HG03039 (cell line): ENCODE measurements around the gene CCDC170.
"Not testable (repeated sequence)": the region's sequence is repeated elsewhere in the genome, so short reads cannot be mapped to it uniquely, and the experiment has no call there.

Experiments used
- ATAC-seq: cut with Tn5 transposase; IDR thresholded peaks from one replicate; pipeline ENCODE4 v1.9.1; 2021; ENCODE audit warnings: mild to moderate bottlenecking, moderate library complexity; ENCODE audit not compliant: unreplicated experiment

Gene CCDC170

DNA sequence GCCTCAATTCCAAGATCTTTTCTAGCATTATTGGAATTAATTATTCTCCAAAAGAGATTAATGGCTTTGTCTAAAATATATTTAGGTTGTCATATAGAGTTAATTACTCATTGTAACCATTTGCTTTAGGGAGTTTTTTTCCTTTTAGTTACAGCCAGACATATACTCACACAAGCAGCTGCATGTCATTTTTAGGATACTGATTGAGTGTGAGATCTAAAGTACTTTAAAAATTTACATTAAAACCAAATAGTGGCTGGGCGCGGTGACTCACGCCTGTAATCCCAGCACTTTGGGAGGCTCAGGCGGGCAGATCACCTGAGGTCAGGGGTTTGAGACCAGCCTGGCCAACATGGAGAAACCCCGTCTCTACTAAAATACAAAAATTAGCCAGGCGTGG lies 51.1 kb downstream of the CCDC170 start:
- ATAC-seq = not testable (repeated sequence)

DNA sequence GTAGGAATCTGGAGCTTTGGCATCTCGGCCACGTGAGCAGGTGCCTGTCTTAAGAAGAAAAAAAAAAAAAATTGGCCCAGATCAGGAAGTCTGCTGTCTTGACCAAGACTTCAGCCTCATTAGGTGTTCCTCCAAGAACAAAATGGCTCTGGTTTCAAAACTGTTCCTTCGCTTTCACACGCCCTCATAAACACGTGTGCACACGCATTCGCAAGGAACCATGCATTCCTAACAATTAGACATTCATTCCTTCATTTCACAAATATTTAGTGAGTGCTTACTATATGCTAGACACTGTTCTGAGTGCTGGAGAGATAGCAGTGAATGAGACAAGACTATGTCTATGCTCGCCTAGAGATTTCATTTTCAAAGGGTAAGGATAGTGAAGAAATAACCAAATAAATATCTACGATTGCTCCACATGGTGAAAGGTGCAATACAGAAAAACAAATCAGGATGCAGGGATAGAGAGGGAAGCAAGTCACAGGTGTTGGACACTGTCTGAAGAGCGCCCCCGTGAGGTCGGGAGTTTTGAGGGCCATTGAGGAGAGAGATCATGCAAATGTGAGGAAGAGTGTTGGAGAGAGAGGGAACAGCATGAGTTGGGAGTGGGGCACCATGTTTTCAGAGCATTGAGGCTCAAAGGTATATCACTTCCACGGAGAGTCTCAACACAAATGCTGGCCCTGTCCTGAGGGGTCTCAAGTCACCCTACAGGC lies 53.3 kb downstream of the CCDC170 start:
- ATAC-seq = no peak

- ATAC-seq = no peak
These were observed 54.4 kb downstream of the CCDC170 start for GRCh38 chr6:151548201-151548600.

DNA sequence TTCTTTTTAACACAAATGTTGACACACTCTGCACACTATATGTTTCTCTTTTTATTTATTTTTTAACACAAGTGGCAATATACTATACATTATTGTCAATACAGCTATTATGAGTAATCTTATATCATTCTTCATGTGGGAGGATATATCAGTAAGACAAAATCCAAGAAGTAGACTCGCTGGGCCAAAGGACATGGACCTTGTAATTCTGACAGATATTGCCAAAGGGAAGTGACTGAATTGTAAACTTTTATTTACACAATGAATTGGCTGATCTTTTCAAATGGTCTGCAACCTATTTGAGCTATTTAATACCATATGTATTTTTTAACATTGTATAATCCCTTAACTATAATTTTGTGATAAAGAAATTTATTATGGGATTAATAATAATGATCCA lies 56.0 kb downstream of the CCDC170 start:
- no peak for ATAC-seq

DNA sequence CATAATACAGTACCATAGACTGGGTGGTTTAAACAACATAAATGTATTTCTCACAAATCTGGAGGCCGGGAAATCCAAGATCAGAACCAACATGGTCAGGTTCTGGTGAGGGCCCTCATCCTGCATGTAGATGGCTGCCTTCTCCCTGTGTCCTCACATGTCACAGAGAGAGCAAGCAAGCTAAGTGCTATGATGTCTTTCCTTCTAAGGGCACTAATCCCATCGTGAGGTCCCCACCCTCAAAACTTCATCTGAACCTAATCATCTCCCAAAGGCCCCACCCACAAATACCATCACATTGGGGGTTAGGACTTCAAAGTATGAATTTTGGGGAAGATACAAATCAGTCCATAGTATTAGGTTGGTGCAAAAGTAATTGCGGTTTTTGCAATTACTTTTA lies 56.8 kb downstream of the CCDC170 start:
- ATAC-seq = no peak

DNA sequence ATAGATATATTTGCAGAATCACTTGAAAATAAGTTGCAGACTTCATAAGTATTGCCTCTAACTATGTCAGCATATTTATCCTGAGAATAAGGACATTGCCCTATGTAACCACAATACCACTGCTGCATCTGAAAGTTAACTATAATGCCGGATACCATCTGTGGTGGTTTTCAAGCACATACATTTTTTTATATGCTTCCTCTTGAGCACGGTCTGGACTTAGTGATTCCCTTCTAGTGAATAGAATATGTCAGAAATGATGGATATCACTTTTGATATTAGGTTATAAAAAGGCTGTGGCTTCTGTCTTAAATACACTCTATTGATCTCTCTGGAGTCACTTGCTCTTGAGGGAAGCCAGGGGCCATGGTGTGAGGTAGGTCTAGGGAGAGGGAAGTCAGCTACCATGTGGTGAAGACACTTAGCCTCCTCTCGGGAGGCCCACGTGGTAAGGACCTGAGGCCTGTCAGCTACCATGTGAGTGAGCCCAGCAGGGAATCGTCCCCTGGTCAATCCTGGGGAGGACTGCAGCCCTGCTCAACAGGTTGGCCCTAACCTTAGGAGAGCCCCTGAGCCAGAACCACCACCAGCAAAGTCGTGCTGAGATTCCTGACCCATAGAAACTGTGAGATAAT lies 57.5 kb downstream of the CCDC170 start:
- no peak for ATAC-seq

DNA sequence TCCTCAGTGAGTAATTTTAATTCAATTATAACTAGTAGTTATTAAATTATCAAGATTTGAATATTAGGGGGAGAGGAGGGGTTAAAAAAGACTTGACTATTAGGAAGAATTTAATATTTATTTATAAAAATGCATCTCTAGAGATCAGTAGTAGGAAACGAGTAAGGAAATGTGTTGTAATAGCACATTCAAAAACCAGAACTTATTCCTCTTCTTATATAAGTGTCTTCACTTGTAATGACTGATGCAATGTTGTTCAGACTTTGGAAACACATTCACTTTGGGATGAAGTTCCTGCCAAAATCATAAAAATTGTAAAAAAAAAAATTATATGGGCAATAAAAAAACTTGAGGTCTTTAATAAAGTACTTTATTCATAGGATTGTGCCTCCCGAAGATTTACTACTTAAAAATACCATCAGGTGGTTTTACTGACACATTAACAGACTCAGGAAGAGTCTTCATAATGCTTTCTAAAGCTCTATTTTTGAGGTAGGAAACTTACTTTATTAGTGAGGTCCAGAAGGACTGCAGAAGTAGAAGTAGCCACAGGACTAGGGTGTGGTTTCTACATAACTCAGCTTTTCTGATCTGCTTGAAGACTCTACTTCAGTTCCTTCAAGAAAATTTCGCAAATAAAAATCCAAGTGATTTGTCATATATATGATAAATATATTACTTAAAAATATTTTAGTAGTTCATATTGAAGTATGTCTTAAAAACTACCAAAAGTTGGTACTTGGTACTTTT lies 59.8 kb downstream of the CCDC170 start:
- no peak for ATAC-seq

- ATAC-seq = no peak
These were observed 67.4 kb downstream of the CCDC170 start for GRCh38 chr6:151561238-151561637.

DNA sequence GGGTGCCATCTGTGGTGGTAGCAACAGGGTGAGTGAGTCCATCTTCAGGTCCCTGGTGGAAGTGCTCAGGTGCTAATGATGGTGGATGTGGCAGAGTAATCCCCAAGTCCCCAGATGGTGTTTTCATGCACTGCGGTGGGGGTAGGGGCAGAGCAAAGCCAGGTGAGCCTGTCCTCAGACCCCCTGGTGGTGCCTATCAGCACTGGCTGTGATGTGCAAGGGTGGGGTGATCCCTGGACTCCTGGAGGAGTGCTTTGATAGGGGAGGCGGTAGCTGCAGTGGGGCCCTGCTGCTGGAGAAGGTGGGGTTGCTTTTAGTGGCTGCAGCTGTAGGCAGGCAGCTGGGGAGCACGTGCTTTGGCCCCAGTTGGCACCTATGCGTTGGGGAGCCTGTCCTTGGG lies 70.8 kb downstream of the CCDC170 start:
- no peak for ATAC-seq

GRCh38 chr6:151565940-151566339 lies 72.1 kb downstream of the CCDC170 start:
- no peak for ATAC-seq

DNA sequence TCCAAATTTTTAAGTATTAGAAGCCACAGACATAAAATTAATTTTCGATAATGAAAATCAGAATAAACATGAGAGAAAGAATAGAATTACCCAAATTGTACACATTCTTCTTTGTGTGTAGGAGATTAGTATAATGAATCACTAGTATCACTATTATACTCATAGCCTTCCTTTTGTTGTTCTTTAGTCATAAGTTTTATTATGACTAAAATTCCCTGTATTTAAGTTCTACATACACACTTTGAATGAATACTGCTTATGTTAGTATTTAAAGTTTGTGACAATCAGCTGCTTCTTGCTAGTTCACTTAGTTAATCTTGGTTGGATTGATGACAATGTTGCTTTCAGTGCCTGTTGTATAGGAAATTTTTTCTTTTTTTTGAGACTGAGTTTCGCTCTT lies 72.7 kb downstream of the CCDC170 start:
- no peak for ATAC-seq

- no peak for ATAC-seq
These were observed 82.8 kb downstream of the CCDC170 start for GRCh38 chr6:151576633-151577032.

DNA sequence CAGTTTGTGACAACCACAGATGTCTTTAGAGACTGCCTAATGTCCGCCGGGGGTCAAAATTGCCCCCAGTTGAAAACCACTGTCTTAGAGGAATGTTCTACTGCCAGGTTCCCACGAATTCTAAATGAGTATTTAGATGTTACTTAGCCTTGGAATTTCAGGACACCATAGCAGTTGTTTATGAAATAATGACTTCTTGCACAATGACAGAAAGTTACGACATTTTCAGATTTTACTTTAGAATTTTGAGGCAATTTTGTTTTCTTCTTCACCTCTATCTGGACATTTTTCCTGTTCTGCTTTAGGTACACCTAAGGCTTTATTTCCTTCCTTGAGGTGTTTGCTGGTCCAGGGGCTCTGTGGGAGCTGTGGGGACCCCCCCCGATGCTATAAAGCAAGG lies 83.4 kb downstream of the CCDC170 start:
- no peak for ATAC-seq

DNA sequence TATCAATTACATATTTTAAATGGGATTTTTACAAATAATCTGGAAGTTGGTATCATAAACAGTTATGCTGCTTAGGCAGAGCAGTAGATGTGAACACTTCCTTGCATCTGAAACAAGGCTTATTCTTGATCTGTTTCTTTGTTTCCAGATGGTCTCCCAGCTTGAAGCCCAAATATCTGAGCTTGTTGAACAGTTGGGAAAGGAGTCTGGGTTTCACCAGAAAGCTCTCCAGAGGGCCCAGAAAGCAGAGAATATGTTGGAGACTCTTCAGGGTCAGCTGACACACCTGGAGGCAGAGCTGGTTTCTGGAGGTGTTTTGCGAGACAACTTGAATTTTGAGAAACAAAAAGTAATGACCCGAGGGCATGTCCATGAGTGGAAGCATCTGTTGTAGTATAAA lies 91.9 kb downstream of the CCDC170 start:
- no peak for ATAC-seq

- no peak for ATAC-seq
These were observed 95.8 kb downstream of the CCDC170 start for GRCh38 chr6:151589667-151590066.

DNA sequence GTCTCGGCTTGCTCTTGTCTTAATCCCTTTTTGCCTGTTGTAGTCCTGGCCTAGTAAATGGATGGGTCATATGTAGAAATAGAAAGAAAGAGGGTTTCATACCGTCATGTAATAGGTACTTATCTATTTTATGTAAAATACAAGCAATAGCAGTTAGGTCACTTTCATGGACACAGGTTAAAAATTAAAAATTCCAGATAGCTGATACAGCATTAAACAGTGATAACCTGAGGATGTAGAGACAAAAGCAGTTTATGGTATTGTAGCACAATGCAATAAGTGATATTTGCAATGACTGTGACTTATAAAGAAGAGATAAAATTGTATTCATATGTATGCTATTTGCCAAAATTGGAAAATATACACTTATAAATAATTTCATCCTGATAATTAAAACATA lies 96.9 kb downstream of the CCDC170 start:
- no peak for ATAC-seq

- no peak for ATAC-seq
These were observed 98.8 kb downstream of the CCDC170 start for GRCh38 chr6:151592449-151593159.

DNA sequence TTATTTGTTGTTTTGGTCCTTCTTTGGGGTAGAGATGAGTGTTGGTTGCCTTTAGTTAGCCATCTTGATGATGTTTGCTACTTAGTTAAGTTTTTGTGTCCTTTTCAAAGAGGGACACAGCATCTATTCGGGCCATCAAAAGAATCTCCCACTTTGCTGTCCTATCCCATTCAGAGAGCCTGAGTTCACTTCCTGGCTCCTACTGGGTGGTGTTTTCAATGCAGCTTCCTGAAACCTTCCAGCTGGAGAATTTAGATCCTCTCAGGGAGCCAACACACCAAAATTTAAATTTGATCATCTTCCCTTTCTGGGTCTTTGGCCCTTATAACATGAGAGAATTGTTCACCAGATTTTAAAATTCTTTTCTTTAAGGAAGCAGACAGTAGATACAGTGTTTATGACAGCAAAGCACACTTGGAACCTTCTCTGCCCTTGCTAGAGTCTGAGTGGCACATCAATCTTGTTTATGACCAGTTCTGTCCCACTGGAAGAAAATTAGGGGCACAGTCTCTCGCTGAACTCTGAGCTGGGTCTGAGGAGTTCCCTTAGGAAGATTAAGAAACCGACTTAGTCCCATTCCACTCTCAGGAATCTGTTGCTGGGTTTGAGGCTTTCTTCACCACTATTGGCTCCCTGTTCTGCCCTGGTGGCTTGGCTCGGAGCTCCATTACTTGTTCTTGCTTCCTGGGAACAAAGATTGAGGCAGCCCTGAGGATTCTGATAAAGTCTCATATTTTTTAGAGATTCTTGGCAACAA lies 115.5 kb downstream of the CCDC170 start:
- ATAC-seq = no peak

GRCh38 chr6:151610326-151610725 lies 116.5 kb downstream of the CCDC170 start:
- ATAC-seq = no peak

- no peak for ATAC-seq
These were observed 120.8 kb downstream of the CCDC170 start for GRCh38 chr6:151614630-151615029.

DNA sequence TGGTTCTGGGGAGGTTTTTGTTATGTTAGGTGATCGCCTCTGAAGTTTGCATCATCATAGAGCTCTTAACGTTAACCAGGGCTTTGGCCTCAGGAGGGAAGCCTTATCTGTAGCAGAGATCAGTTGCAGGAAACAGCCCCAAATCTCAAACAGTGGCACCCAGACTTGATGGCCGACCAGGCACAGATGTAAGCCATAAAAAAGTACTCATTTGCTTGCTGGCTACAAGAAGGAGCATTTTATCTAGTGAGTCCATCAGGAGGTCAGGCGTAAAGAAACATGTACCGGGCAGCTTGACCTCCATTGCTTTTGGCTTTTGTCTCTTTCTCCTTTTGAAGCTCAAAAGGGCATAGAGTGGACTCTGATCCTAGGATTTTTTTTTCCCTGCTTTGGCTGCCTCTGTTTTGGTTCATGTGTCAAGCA lies 122.3 kb downstream of the CCDC170 start:
- no peak for ATAC-seq
